IPS-18c (cell line): Measurements from ENCODE around the gene MMP28.
"Not testable (repeated sequence)": the region's sequence is repeated elsewhere in the genome, so short reads cannot be mapped to it uniquely, and the experiment has no call there.

Source experiments
- H3K4me3 ChIP-seq: 2 replicates; pipeline ENCODE4 v1.7.0; 2013; ENCODE audit warnings: low read depth, mild to moderate bottlenecking, low read length, moderate library complexity; ENCODE audit not compliant: insufficient read depth
- H3K9me3 ChIP-seq: one replicate; pipeline ENCODE4 v1.6.1; 2013; ENCODE audit warnings: mild to moderate bottlenecking, low read length, moderate library complexity; ENCODE audit not compliant: control insufficient read depth, insufficient read depth

The MMP28 gene

GRCh38 chr17:35752471-35752870 lies 43.0 kb downstream of the MMP28 start:
- Histone ChIP-seq H3K4me3 (no peak overlapping the region), H3K9me3 (no peaks in the 10 kb centered on the region)

- H3K4me3 ChIP-seq, H3K9me3 ChIP-seq: not testable (repeated sequence)
Measured at GRCh38 chr17:35751541-35751940, 43.9 kb downstream of the MMP28 start.

GRCh38 chr17:35750526-35751395 lies 44.7 kb downstream of the MMP28 start:
- Histone ChIP-seq H3K4me3 (no peak overlapping the region), H3K9me3 (no peaks in the 10 kb centered on the region)

- no peaks in the 10 kb centered on the region for H3K9me3 ChIP-seq
- H3K4me3 ChIP-seq, result no peak overlapping the region
Measured at GRCh38 chr17:35749560-35750412, 45.7 kb downstream of the MMP28 start.

- no peaks in the 10 kb centered on the region for H3K9me3 ChIP-seq
- H3K4me3 ChIP-seq, result no peak overlapping the region
Measured at GRCh38 chr17:35748979-35749378, 46.5 kb downstream of the MMP28 start.

- H3K4me3 ChIP-seq, result no peak overlapping the region
Measured at GRCh38 chr17:35748341-35748841, 47.0 kb downstream of the MMP28 start.

GRCh38 chr17:35747540-35748017 lies 47.9 kb downstream of the MMP28 start:
- H3K9me3 ChIP-seq, result no peaks in the 10 kb centered on the region
- H3K4me3 ChIP-seq, result no peak overlapping the region

More at GRCh38 chr17:35748341-35748841, 47.0 kb downstream of the MMP28 start:
- no peaks in the 10 kb centered on the region for H3K9me3 ChIP-seq

GRCh38 chr17:35745749-35746320 lies 49.6 kb downstream of the MMP28 start:
- Histone ChIP-seq H3K9me3 (no peaks in the 10 kb centered on the region), H3K4me3 (no peak overlapping the region)

GRCh38 chr17:35745246-35745645 lies 50.2 kb downstream of the MMP28 start:
- Histone ChIP-seq H3K4me3 (no peak overlapping the region), H3K9me3 (peaks cover 2% of the 10 kb centered on the region)

- no peak overlapping the region for H3K4me3 ChIP-seq
- H3K9me3 ChIP-seq, result peaks cover 2% of the 10 kb centered on the region
Measured at GRCh38 chr17:35744830-35745229, 50.6 kb downstream of the MMP28 start.

- H3K9me3 ChIP-seq, result peaks cover 2% of the 10 kb centered on the region
- H3K4me3 ChIP-seq, result no peak overlapping the region
Measured at GRCh38 chr17:35743626-35744328, 51.7 kb downstream of the MMP28 start.

GRCh38 chr17:35742896-35743477 lies 52.5 kb downstream of the MMP28 start:
- Histone ChIP-seq H3K9me3 (peaks cover 2% of the 10 kb centered on the region), H3K4me3 (no peak overlapping the region)

- no peak overlapping the region for H3K4me3 ChIP-seq
- H3K9me3 ChIP-seq, result peaks cover 2% of the 10 kb centered on the region
Measured at GRCh38 chr17:35742496-35742895, 52.9 kb downstream of the MMP28 start.

GRCh38 chr17:35740997-35741931 lies 54.2 kb downstream of the MMP28 start:
- H3K9me3 ChIP-seq, result peaks cover 2% of the 10 kb centered on the region
- peak overlapping the region; percentile 28 for H3K4me3 ChIP-seq

- H3K9me3 ChIP-seq, result peaks cover 2% of the 10 kb centered on the region
- H3K4me3 ChIP-seq, result no peak overlapping the region
Measured at GRCh38 chr17:35740216-35740615, 55.2 kb downstream of the MMP28 start.
